PFSK-1 (cell line): Measurements from ENCODE around the gene GUCA1C.

Experiments
- FOXP2 ChIP-seq: optimal IDR thresholded peaks from 2 replicates; pipeline ENCODE3; 2011; ENCODE audit warnings: borderline replicate concordance, control low read depth, inconsistent platforms; ENCODE audit not compliant: insufficient read depth; ENCODE audit errors: extremely low read length, extremely low read depth
- POLR2AphosphoS5 ChIP-seq: IDR thresholded peaks from 2 replicates; pipeline ENCODE4 v1.6.1; 2012; ENCODE audit warnings: low read depth, mild to moderate bottlenecking, control low read depth, low read length, moderate library complexity
- REST ChIP-seq, 2 experiments: IDR thresholded peaks; 2 replicates each; pipeline versions ENCODE4 v1.6.1 to v1.8.0; 2011 to 2012; ENCODE audit warnings: low read depth in 2 of 2, low read length in 2 of 2, control low read depth in 1 of 2, inconsistent platforms in 1 of 2, mild to moderate bottlenecking in 1 of 2, moderate library complexity in 1 of 2; ENCODE audit not compliant: insufficient read depth in 1 of 2
- SIN3A ChIP-seq: IDR thresholded peaks from 2 replicates; pipeline ENCODE4 v1.6.1; 2012; ENCODE audit warnings: mild to moderate bottlenecking, low read length, moderate library complexity, borderline replicate concordance; ENCODE audit not compliant: insufficient read depth
- TAF1 ChIP-seq: IDR thresholded peaks from 2 replicates; pipeline ENCODE4 v1.6.1; 2012; ENCODE audit warnings: low read length, control low read depth, borderline replicate concordance; ENCODE audit not compliant: insufficient read depth

Gene GUCA1C

DNA sequence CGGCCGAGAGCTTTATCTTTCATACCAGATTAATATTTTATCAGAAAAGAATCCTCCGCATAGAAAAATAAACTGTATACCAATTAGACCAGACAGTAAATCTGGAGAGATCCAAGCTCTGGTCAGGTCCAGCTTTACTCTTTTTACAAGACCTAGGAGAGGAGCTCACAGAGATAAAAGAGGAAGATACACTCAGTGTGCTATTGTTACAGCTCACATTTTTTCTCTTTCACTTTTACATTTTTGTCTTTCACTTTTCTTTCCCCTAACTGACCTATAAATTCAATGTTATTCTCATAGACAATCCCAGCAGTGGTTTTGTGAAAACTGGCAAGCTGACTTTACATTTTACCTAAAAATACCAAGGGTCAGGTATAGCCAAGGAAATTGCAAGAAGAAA lies 55.8 kb downstream of the GUCA1C start:
- no peak for TF ChIP-seq TAF1
- TF ChIP-seq POLR2AphosphoS5 = no peak
- TF ChIP-seq SIN3A = no peak
- TF ChIP-seq REST (IDR thresholded peaks at IDR 0.05; ENCODE audit: insufficient read depth in 1 of 2, low read depth in 2 of 2, low read length in 2 of 2) = no peak
- TF ChIP-seq FOXP2 = no peak

DNA sequence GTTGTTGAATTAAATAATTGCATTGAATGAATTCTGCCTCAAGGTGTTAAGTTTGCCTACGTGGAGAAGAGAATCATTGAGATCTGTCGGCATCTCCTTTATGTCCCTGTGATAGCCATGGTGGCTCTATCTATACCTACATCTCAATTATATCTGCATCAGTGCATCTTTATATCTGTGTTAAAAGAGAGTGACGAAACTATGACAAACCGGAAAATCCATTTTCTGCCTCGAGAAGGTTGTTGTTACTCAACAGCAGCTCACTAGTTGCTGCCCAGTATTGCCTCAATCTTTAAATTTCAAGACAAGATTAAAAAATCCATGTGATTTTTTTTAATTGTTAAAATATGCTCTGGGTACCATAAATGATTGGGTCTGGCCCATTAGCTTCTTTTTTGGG lies 58.7 kb downstream of the GUCA1C start:
- no peak for TF ChIP-seq POLR2AphosphoS5
- no peak for TF ChIP-seq FOXP2
- TF ChIP-seq TAF1 = no peak
- TF ChIP-seq SIN3A = no peak
- TF ChIP-seq REST (IDR thresholded peaks at IDR 0.05; ENCODE audit: insufficient read depth in 1 of 2, low read depth in 2 of 2, low read length in 2 of 2) = no peak

- TF ChIP-seq FOXP2 = no peak
- no peak for TF ChIP-seq SIN3A
- TF ChIP-seq POLR2AphosphoS5 = no peak
- no peak for TF ChIP-seq TAF1
- no peak for TF ChIP-seq REST (IDR thresholded peaks at IDR 0.05; ENCODE audit: insufficient read depth in 1 of 2, low read depth in 2 of 2, low read length in 2 of 2)
These were observed 61.8 kb downstream of the GUCA1C start for GRCh38 chr3:108891833-108892232.

- TF ChIP-seq FOXP2 (no peak), REST (IDR thresholded peaks at IDR 0.05; ENCODE audit: insufficient read depth in 1 of 2, low read depth in 2 of 2, low read length in 2 of 2) (no peak), SIN3A (no peak), TAF1 (no peak), POLR2AphosphoS5 (no peak)
These were observed 65.9 kb downstream of the GUCA1C start for GRCh38 chr3:108887777-108888176.

DNA sequence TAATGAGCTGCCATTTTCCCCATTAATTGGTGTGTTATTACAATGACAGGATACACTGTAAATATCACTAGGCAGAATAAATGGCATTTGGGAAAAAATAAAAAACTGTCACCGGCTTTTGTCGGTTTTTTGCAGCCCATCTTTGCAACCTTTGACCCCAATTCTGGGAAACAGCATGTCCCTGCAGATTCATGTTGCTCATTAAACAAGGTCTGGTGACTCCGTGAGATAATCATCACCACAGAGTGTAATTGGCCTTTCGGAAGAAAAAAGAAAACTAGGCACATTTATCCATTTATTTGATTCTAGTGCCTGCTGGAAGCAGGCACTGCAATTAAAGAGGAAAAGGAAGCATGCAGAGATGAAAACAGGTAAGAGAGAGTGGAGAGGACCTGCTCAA lies 66.6 kb downstream of the GUCA1C start:
- TF ChIP-seq SIN3A = no peak
- TF ChIP-seq FOXP2 = no peak
- TF ChIP-seq POLR2AphosphoS5 = no peak
- TF ChIP-seq TAF1 = no peak
- no peak for TF ChIP-seq REST (IDR thresholded peaks at IDR 0.05; ENCODE audit: insufficient read depth in 1 of 2, low read depth in 2 of 2, low read length in 2 of 2)
